Neuron (in vitro differentiated cells): ENCODE results near the gene CFAP410.

Experiments
- H2AFZ ChIP-seq: one replicate; pipeline ENCODE4 v1.6.1; 2013; ENCODE audit warnings: low read depth, mild to moderate bottlenecking, inconsistent platforms, low read length, moderate library complexity
- H3K27me3 ChIP-seq: one replicate; pipeline ENCODE4 v1.6.1; 2013; ENCODE audit warnings: low read length; ENCODE audit not compliant: insufficient read depth
- H3K36me3 ChIP-seq: one replicate; pipeline ENCODE4 v1.6.1; 2013; ENCODE audit warnings: low read length; ENCODE audit not compliant: insufficient read depth
- H3K4me1 ChIP-seq: one replicate; pipeline ENCODE4 v1.6.1; 2013; ENCODE audit warnings: low read length; ENCODE audit not compliant: insufficient read depth
- H3K4me3 ChIP-seq: 2 replicates; pipeline ENCODE4 v1.5.1; 2013; ENCODE audit warnings: mild to moderate bottlenecking, low read length, moderate library complexity
- H3K9me3 ChIP-seq: one replicate; pipeline ENCODE4 v1.6.1; 2013; ENCODE audit warnings: low read length

Gene CFAP410

DNA sequence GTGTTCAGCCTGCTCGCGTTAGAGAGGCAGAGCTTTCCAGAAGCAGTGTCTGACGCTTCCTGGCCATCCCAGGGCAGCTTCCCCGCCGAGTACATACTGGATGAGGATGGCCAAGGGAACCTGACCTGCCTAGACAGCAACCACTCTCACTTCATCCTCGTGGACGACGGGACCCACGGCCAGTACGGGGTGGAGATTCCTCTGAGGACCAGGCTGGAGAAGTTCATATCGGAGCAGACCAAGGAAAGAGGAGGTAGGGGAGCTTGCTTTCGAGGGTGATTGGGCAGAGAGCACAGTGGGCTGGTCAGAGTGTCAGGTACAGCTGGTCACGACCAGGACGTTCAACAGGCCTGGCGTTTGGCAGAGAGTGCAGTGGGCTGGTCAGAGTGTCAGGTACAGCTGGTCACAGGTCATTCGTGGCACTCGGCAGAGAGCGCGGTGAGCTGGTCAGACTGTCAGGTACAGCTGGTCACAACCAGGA is 36.6 kb upstream of the CFAP410 start:
- H3K9me3 ChIP-seq: peaks cover 4% of the 10 kb centered on the region
- H3K36me3 ChIP-seq: no peaks in the 10 kb centered on the region
- peaks cover 4% of the 10 kb centered on the region for H3K4me1 ChIP-seq
- H3K4me3 ChIP-seq: no peak overlapping the region
- no peaks in the 10 kb centered on the region for H3K27me3 ChIP-seq
- no peak overlapping the region for H2AFZ ChIP-seq

DNA sequence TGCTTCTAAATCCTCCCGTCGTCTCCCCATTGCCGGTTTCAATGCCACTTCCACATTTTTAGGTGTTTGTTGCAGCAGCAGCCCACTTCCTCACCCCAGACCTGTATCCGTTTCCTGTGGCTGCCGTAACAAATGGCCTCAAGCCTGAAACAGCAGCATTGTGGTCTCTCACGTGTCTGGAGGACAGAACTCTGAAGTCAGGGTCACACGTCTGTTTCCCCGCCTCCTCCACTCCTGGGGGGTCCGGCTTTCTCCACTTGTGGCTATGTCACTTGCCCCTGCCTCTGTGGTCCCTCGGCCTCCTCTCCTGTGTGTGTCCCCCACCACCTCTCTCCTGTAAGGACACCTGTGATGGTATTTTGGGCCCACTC is 36.1 kb upstream of the CFAP410 start:
- H3K4me3 ChIP-seq: no peak overlapping the region
- no peaks in the 10 kb centered on the region for H3K36me3 ChIP-seq
- no peak overlapping the region for H2AFZ ChIP-seq
- H3K27me3 ChIP-seq: peaks cover 2% of the 10 kb centered on the region
- peaks cover 4% of the 10 kb centered on the region for H3K9me3 ChIP-seq
- peaks cover under 1% of the 10 kb centered on the region for H3K4me1 ChIP-seq

DNA sequence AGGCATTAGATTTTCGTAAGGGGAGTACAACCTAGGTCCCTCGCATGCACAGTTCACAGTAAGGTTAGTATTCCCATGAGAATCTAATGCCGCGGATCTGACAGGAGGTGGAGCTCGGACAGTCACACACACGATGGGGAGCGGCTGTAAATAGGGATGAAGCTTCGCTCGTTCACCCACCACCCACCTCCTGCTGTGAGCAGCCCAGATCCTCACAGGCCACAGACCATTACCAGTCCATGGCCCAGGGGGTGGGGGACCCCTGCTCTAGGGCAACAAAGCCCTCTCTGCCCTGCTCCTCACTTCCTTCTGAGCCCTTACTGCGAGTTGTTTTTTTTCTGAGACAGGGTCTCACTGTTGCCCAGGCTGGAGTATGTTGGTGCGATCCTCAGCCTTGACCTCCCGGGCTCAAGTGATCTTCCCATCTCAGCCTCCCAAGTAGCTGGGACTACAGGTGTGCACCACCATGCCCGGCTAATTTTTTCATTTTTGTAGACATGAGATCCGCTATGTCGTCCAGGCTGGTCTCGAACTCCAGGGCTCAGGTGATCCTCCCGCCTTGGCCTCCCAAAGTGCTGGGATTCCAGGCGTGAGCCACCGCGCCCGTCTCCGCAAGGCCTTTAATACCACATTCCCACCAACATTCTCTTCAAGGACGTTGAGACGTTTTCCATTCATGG is 35.6 kb upstream of the CFAP410 start:
- Histone ChIP-seq H2AFZ (no peak overlapping the region), H3K4me1 (no peaks in the 10 kb centered on the region), H3K36me3 (no peaks in the 10 kb centered on the region), H3K4me3 (no peak overlapping the region), H3K27me3 (peaks cover 5% of the 10 kb centered on the region), H3K9me3 (peaks cover 4% of the 10 kb centered on the region)

DNA sequence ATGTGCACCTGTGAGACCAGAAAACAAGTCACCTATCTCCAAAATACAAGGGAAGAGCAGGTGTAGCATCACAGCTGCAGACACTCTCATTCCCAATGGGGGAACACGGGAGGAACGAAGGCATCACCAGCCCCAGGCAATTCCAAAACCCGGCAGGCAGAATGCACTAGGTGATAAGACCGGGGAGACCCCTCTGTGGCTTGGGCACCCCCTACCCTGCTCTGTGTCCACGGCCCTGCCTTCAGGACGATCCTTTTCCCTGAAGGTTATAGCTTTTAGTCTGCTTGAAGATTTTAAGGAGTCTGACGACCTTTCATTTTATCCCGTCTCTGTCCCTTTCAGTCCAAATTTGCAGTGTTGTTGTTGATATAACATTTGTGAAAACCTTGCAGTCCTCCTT is 33.4 kb upstream of the CFAP410 start:
- Histone ChIP-seq H3K4me1 (no peaks in the 10 kb centered on the region), H3K9me3 (peaks cover 5% of the 10 kb centered on the region), H3K36me3 (no peaks in the 10 kb centered on the region), H3K27me3 (peaks cover 17% of the 10 kb centered on the region), H2AFZ (no peak overlapping the region), H3K4me3 (no peak overlapping the region)

DNA sequence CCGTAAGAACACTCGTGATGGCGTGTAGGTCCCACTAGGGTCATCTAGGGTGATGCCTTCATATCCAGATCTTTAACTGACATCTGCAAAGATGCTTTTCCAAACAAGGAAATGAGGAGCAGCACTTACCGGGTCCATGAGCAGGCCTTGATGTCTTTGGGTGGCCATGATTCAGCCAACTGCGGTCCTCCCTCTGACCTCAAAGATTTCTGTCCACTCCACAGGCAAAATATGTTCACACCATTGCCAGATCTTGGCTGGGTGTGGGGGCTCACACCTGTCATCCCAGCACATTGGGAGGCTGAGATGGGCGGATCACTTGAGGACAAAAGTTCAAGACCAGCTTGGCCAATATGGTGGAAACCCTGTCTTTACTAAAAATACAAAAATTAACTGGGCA is 32.4 kb upstream of the CFAP410 start:
- no peaks in the 10 kb centered on the region for H3K4me1 ChIP-seq
- H3K9me3 ChIP-seq: peaks cover 6% of the 10 kb centered on the region
- peaks cover 19% of the 10 kb centered on the region for H3K27me3 ChIP-seq
- H3K4me3 ChIP-seq: no peak overlapping the region
- H3K36me3 ChIP-seq: no peaks in the 10 kb centered on the region
- no peak overlapping the region for H2AFZ ChIP-seq

DNA sequence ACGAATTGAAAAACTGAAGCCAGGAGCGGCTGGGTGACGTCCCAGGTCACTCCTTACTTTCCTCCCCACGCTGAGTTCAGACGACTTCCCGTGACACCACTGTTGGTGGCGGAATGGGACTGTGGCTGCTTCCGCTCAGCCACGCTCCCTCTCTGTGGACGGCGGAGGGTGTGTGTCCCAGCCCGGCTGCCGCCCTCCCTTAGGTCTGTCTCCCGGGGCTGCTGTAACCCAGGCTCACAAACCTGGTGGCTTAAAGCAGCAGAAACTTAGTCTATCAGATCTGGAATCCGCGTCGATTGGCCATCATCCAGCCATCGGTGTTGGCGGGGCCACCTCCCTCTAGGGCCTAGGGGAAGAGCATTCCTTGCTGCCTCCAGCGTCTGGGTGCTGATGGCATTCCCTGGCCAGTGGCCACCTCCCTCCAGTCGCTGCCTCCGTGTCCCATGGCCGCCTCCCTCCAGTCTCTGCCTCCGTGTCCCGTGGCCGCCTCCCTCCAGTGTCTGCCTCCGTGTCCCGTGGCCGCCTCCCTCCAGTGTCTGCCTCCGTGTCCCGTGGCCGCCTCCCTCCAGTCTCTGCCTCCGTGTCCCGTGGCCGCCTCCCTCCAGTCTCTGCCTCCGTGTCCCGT is 31.7 kb upstream of the CFAP410 start:
- H3K4me1 ChIP-seq: no peaks in the 10 kb centered on the region
- H3K36me3 ChIP-seq: no peaks in the 10 kb centered on the region
- H3K4me3 ChIP-seq: no peak overlapping the region
- peaks cover 6% of the 10 kb centered on the region for H3K9me3 ChIP-seq
- peaks cover 19% of the 10 kb centered on the region for H3K27me3 ChIP-seq
- no peak overlapping the region for H2AFZ ChIP-seq

DNA sequence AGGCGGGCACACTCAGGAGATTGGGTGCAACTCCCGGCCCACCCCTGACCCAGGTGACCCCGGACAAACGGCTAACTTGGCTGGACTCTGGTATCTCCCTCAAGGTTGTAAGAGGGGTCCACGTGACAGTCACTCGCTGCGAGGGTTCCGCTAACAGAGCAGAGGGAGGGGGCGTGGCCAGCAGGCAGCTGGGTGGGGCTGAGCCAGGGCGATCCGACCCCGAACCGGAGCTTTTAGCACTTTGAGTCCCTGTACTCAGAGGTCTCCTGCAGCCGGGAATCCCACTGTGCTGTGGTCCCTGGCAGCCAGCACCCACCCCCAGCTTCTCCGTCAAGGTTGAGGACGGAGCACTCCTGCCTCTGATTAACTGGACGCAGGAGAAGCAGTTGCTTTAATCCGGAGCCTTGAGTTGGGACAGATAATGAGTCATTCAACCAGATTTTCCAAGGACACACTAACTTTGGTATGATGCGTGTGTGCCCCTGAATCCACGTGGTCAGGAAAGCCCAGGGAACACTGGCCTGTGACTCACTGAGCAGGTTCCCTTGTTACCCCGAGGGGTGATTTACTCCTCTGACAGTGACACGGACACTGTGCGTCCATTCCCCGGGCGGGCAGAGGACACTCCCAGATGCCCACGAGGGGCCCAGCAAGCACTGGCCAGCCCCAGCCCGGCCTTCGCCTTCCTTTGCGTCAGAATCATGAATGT is 31.0 kb upstream of the CFAP410 start:
- peaks cover 19% of the 10 kb centered on the region for H3K27me3 ChIP-seq
- H3K36me3 ChIP-seq: no peaks in the 10 kb centered on the region
- H3K9me3 ChIP-seq: peaks cover 6% of the 10 kb centered on the region
- H2AFZ ChIP-seq: no peak overlapping the region
- H3K4me3 ChIP-seq: no peak overlapping the region
- H3K4me1 ChIP-seq: no peaks in the 10 kb centered on the region

DNA sequence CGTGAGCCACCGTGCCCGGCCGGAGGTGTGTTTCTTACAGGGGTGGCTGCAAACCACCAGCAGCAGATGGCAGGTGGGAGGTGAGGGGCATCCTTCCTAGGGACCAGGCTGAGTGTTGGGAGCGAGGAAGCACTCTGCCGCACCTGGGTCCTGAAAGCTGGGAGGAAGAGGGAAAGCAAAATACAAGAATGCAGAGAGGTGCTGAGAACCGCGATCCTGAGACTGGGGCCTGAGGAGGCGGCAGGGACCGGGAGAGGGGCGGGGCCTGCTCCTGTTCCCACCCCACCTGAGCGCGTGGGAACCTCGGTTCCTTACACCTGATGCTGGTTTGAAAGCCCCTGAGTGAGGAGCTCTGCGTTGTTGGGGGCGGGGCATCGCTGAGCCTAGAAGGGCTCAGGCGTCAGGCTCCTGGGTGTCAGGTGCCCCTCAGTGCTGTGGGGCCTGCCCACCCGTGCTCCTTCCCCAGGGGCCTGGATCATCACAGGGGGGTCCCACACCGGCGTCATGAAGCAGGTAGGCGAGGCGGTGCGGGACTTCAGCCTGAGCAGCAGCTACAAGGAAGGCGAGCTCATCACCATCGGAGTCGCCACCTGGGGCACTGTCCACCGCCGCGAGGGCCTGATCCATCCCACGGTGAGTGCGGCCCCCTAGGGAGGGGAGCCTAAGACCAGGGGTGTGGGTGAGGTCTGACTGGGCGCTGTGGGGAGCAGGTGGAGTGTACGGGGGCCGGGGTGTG is 29.7 kb upstream of the CFAP410 start:
- H3K27me3 ChIP-seq: peaks cover 19% of the 10 kb centered on the region
- peaks cover 4% of the 10 kb centered on the region for H3K9me3 ChIP-seq
- H3K4me1 ChIP-seq: no peaks in the 10 kb centered on the region
- no peak overlapping the region for H2AFZ ChIP-seq
- H3K4me3 ChIP-seq: no peak overlapping the region
- no peaks in the 10 kb centered on the region for H3K36me3 ChIP-seq

DNA sequence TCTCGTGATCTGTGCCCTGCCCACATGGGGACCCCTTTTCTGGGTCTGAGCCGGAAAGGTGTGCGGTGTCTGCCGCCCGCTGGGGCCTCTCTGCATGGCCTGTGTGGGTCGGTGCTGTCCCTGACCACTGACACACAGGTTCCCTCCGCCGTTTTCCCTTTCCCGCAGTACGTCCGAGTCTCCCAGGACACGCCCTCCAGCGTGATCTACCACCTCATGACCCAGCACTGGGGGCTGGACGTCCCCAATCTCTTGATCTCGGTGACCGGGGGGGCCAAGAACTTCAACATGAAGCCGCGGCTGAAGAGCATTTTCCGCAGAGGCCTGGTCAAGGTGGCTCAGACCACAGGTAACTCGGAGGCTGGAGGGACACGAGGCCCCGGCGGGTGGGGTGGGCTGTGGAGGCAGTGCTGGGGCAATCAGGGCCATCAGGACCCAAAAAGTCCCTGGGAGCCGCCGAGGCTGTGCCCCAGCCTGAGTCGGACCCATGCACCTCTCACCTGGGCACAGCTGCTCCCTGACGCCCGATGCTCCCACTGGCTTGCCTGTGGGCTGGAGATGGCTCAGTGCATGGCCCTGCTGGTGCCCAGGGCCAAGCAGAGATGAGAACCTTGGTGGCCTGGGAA is 27.5 kb upstream of the CFAP410 start:
- H3K9me3 ChIP-seq: peaks cover 6% of the 10 kb centered on the region
- H2AFZ ChIP-seq: no peak overlapping the region
- H3K27me3 ChIP-seq: peaks cover 19% of the 10 kb centered on the region
- no peaks in the 10 kb centered on the region for H3K4me1 ChIP-seq
- no peaks in the 10 kb centered on the region for H3K36me3 ChIP-seq
- H3K4me3 ChIP-seq: no peak overlapping the region

DNA sequence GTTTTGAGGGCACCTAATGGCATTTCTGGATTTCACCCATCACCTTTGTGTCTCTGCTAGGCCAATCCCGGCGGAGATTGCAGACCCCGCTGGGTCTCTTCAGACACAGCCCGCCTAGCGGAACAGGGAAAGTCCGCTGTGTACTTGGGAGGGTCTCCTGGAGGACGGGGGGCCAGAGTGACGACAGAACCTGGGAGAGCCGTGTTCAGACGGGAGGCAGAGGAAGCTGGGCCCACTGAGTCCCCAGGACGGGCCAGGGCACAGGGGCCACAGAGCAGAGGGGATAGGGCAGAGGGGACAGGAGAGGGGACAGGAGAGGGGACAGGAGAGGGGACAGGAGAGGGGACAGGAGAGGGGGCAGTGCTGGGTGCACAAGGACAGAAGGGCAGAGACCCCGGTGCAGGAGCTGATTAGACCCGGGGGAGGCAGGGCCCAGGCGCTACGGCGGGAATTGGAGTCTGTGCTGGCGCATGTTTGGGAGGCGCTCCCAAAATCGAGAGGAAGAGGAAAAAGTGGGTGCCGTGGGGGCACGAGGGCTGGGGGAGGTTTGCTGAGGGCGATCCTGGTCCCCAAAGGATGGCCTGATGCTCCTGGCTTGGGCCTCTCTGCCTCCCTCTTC is 26.9 kb upstream of the CFAP410 start:
- H3K4me3 ChIP-seq: no peak overlapping the region
- H3K4me1 ChIP-seq: no peaks in the 10 kb centered on the region
- peaks cover 19% of the 10 kb centered on the region for H3K27me3 ChIP-seq
- no peak overlapping the region for H2AFZ ChIP-seq
- H3K36me3 ChIP-seq: no peaks in the 10 kb centered on the region
- peaks cover 6% of the 10 kb centered on the region for H3K9me3 ChIP-seq

DNA sequence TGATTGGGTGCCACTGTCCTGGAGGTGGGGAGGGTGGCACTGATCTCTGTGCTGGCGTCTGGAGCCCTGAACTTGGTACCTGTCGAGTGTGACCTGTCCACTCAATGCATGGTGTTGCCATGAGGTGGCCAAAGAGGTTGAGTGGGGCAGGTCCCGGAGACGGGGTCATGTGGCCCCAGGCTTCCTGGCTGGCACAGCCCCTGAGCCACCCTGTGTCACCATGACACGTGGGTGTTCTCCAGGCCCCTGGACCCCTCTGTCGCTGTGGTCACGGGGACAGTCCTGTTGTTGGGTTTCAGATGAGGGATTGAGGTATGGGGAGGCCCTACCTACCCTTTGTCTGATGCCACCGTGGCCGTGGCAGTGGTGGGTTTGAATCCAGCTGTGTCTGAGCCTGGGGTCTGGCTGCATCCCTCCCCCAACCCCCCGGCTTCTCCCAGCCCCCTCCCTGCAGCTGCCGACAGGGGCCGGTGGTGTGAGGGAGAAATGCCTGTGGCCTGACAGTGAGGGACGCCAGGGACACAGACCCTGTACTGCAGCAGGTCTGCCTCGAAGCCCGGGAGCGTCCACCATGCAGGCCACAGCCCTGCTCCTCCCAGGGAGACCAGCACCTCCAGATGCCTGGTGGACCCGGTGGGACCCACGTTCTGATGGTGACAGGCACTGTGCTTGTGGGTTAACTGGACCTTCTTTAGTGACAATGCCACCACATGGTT is 26.2 kb upstream of the CFAP410 start:
- Histone ChIP-seq H3K9me3 (peaks cover 6% of the 10 kb centered on the region), H3K27me3 (peaks cover 18% of the 10 kb centered on the region), H3K36me3 (no peaks in the 10 kb centered on the region), H2AFZ (no peak overlapping the region), H3K4me3 (no peak overlapping the region), H3K4me1 (no peaks in the 10 kb centered on the region)
